SK-N-MC (cell line): ENCODE data around the gene NEAT1.

Experiments used
- EZH2 ChIP-seq: fragments of 200-600 bp; sonication (generic); IDR thresholded peaks from one replicate; pipeline ENCODE4 v1.6.1; 2017; ENCODE audit warnings: antibody characterized with exemption
- FOXP2 ChIP-seq: optimal IDR thresholded peaks from 2 replicates; pipeline ENCODE3; 2011; ENCODE audit warnings: mild to moderate bottlenecking, moderate library complexity; ENCODE audit not compliant: insufficient read depth; ENCODE audit errors: extremely low read length, control extremely low read depth
- POLR2AphosphoS5 ChIP-seq: IDR thresholded peaks from 2 replicates; pipeline ENCODE4 v1.6.1; 2012; ENCODE audit warnings: mild to moderate bottlenecking, low read depth, low read length, borderline replicate concordance

DNA sequence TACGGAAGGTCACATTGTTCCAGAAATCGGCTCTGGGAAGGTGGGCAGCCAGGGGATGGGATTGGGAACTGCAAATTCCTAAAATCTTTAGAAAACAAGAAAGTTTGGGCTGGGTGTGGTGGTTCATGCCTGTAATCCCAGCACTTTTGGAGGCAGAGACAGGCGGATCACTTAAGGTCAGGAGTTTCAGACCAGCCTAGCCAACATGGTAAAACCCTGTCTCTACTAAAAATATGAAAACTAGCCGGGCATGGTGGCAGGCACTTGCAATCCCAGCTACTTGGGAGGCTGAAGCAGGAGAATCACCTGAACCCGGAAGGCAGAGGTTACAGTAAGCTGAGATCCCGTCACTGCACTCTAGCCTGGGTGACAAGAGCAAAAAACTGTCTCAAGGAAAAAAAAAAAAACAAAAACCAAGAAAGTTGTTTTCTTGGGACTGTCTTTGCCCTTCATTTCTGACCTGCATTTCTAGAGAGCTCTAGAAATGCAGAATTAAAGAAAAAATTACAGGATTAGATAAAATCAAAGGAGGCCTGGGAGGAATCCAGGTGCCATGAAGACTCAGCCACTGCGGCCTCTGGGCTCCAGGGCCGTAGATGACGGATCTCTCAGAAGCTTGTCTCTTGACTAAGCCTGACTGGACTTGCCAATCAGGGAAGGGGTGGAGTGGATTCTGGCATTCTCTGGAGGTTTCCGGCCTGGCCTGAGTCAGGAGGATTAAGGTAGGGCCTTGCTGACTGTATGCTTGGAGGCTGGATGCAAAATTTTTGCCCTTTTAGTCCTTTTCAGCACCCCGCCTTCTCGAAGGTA is 71.0 kb downstream of the NEAT1 start:
- TF ChIP-seq FOXP2 (no peak), POLR2AphosphoS5 (no peak), EZH2 (no peak)
